IPS-18a (cell line): ENCODE data around the gene NT5C1A.

Experiments
- H3K27ac ChIP-seq: one replicate; pipeline ENCODE4 v1.5.1; 2013; ENCODE audit warnings: low read length
- H3K27me3 ChIP-seq: one replicate; pipeline ENCODE4 v1.6.1; 2013; ENCODE audit warnings: mild to moderate bottlenecking, low read length; ENCODE audit not compliant: control insufficient read depth, insufficient read depth
- H3K36me3 ChIP-seq: one replicate; pipeline ENCODE4 v1.6.1; 2013; ENCODE audit warnings: low read depth, low read length; ENCODE audit not compliant: control insufficient read depth
- H3K4me1 ChIP-seq: one replicate; pipeline ENCODE4 v1.6.1; 2013; ENCODE audit warnings: low read depth, low read length; ENCODE audit not compliant: control insufficient read depth
- H3K4me3 ChIP-seq: one replicate; pipeline ENCODE4 v1.5.1; 2013; ENCODE audit warnings: low read length
- H3K9ac ChIP-seq: one replicate; pipeline ENCODE4 v1.6.1; 2013; ENCODE audit warnings: mild to moderate bottlenecking, low read length, moderate library complexity
- H3K9me3 ChIP-seq: one replicate; pipeline ENCODE4 v1.6.1; 2013; ENCODE audit warnings: low read depth, low read length; ENCODE audit not compliant: control insufficient read depth

The NT5C1A gene

DNA sequence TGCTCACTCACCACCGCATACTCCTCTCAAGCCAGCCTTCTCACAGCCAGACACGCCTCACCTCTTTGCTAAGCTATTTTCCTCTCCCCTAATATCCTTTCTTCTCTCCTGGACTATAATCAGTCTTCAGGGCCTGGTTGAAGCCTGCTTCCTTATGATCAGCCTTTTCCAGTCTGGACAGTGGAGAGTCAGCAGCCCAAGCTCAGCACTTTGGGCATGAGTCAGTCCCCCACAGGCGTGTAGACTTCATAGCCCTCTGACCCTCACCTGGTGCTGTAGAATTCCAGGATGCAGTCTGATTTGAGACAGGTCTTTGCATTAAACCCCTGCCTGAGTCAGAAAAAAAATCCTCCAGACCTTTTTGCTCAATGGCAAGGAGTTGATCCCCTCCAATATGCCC, 16.8 kb upstream of the NT5C1A start:
- Histone ChIP-seq H3K27ac (no peak overlapping the region), H3K9me3 (no peaks in the 10 kb centered on the region), H3K4me1 (no peaks in the 10 kb centered on the region), H3K4me3 (no peak overlapping the region), H3K27me3 (peaks cover 97% of the 10 kb centered on the region), H3K9ac (no peak overlapping the region), H3K36me3 (no peaks in the 10 kb centered on the region)

DNA sequence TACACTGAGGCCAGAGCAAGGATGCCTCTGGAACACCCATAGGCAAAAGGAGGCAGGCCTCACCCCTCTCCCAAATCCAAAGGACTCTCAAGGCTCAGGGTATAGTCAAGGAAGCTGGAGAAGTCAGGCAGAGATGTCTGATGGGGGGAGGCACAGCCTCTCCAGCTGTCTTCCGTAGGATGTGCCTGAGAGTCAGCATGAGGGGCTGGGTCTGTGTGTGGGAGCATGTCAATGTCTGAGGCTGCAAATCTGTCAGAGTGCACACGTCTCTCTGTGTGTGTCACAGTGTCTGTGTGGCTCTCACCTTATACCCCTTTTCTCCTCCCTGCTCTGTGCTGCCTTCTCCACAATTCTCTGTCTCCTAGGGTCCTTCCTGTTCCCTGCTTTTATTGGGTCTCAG, 15.3 kb upstream of the NT5C1A start:
- H3K27me3 ChIP-seq, result peaks cover 97% of the 10 kb centered on the region
- no peak overlapping the region for H3K9ac ChIP-seq

DNA sequence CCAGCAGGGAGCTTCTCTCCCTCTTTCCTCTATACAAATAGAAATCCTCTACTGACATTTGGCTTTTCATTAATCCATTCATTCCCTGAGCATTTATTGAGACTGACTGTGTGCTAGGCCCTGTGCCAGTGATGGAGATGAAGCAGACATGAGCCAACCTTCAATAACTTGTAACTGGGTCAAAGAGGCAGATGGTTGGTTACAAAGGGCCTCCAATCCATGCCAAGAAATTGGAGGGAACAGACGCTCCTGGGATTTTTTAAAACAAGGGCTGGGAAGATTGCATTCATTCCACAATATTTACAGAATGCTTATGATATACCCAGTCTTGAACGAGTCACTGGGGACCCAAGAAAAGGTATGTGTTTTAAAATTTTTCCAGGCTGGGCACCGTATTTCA, 13.2 kb upstream of the NT5C1A start:
- Histone ChIP-seq H3K36me3 (no peaks in the 10 kb centered on the region), H3K27ac (no peak overlapping the region), H3K27me3 (peaks cover 97% of the 10 kb centered on the region), H3K4me3 (no peak overlapping the region), H3K4me1 (no peaks in the 10 kb centered on the region), H3K9me3 (no peaks in the 10 kb centered on the region), H3K9ac (no peak overlapping the region)

More for the DNA sequence above, 15.3 kb upstream of the NT5C1A start:
- Histone ChIP-seq H3K36me3 (no peaks in the 10 kb centered on the region), H3K4me3 (no peak overlapping the region), H3K9me3 (no peaks in the 10 kb centered on the region), H3K4me1 (no peaks in the 10 kb centered on the region), H3K27ac (no peak overlapping the region)

DNA sequence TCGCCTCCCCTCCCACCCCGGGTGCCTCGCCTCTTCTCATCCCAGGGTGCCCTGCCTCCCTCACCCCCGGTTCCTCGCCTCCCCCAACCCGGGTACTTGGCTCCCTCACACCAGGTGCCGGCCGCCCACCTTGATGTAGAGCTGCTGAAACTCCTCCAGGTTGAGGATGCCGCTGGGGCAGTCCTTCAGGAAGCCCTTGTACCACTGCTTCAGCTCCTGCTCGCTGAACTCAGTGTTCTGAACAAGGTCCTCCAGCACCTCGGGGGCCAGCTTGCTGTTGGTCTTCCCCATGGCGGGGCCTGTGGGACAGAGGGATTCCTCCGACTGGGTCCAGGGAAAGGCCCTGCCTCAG, 12.4 kb upstream of the NT5C1A start:
- Histone ChIP-seq H3K36me3 (no peaks in the 10 kb centered on the region), H3K9ac (no peak overlapping the region), H3K27me3 (peaks cover 97% of the 10 kb centered on the region), H3K4me1 (no peaks in the 10 kb centered on the region), H3K9me3 (no peaks in the 10 kb centered on the region), H3K27ac (no peak overlapping the region), H3K4me3 (no peak overlapping the region)

DNA sequence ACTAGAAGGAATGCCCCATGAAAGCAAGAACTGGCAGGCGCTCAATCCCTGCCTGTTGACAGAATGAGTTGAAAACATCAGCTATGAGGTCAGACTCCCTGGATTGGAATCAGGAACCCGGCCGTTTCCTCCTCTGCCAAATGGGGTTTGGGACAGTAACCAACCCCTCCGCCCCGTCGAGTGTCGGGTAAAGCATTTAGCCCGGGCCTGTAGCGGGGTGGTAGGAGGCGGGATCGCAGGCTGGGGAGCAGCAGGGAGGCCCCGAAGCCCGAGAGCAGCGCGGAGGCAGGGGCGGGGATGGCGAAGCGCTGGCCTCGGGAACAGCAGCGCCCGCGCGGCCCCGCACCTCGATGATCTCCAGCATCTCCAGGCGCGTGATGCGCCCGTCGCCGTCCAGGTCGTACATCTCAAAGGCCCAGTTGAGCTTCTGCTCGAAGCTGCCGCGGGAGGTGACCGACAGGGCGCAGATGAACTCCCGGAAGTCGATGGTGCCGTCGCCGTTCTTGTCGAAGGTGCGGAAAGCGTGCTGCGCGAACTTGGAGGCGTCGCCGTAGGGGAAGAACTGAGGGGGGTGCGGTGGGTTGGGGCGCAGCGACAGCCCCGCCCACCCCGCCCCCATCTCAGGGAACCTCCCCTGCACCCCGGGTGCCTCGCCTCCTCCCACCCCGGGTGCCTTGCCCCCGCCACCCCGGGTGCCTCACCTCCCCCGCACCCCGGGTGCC, 11.8 kb upstream of the NT5C1A start:
- peaks cover 97% of the 10 kb centered on the region for H3K27me3 ChIP-seq
- H3K36me3 ChIP-seq, result no peaks in the 10 kb centered on the region
- H3K4me1 ChIP-seq, result no peaks in the 10 kb centered on the region
- H3K9me3 ChIP-seq, result no peaks in the 10 kb centered on the region
- no peak overlapping the region for H3K4me3 ChIP-seq
- no peak overlapping the region for H3K9ac ChIP-seq
- H3K27ac ChIP-seq, result no peak overlapping the region

DNA sequence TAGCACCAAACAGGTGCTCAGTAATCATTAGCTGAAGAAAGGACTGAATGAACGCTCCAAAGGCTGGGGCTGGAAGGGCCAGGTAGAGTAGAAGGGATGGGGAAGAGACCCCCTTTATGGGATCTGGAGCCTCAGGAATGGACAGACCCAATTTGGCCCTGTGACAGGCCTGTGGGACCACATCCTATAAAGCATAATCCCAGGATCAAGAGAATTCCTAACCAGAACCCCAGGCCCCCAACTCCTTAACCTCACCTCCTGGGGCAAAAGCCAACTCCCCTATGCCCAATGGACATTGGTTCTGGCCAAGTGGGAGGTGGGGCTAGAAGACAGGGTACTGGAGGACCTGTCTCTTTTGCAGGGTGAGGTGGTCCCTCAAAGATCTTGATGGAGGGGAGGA, 10.1 kb upstream of the NT5C1A start:
- Histone ChIP-seq H3K4me1 (no peaks in the 10 kb centered on the region), H3K27me3 (peaks cover 94% of the 10 kb centered on the region), H3K9ac (no peak overlapping the region), H3K36me3 (no peaks in the 10 kb centered on the region), H3K4me3 (no peak overlapping the region), H3K27ac (no peak overlapping the region), H3K9me3 (no peaks in the 10 kb centered on the region)

DNA sequence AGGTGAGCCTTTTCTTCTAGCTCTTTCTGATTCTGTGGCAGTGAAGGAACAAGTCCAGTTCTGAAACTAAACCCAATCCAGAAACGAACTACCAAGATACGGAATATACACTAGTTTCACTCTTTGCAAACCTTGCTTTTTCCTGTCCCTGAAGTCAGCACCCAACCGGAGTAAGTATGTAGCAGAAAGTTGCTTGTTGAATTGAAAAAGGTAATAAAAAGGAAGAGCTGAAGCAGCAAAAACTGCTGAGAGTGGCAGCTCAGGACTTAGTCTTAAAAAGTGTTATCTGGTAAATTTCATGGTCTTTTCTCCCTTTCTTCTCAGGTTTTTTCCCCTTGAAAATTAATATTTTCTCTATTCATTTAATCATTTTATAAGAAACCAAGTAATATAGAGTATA, 9.4 kb upstream of the NT5C1A start:
- no peaks in the 10 kb centered on the region for H3K4me1 ChIP-seq
- peaks cover 94% of the 10 kb centered on the region for H3K27me3 ChIP-seq
- no peak overlapping the region for H3K27ac ChIP-seq
- no peaks in the 10 kb centered on the region for H3K36me3 ChIP-seq
- no peak overlapping the region for H3K9ac ChIP-seq
- H3K9me3 ChIP-seq, result no peaks in the 10 kb centered on the region
- H3K4me3 ChIP-seq, result no peak overlapping the region

DNA sequence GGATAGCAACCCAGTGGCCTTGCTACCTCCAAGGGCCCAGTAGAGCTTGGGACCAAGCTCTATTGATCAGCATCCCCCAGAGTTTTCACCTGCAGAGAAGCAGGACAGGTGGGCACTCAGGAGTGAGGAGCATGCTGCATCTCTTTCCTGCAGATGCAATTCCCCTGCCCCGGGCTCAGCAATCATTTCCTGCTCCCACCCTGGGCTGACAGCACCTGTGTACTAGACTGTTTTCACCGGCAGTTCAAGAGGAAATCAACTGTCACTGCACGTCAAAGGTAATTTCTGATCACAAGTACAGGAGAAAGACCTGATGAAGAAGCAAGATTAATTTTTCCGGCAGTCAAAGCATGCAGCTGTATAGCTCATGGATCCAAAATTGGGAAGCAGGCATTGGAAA, 8.8 kb upstream of the NT5C1A start:
- Histone ChIP-seq H3K27me3 (peaks cover 92% of the 10 kb centered on the region), H3K4me1 (no peaks in the 10 kb centered on the region), H3K9me3 (no peaks in the 10 kb centered on the region), H3K4me3 (no peak overlapping the region), H3K36me3 (no peaks in the 10 kb centered on the region), H3K9ac (no peak overlapping the region), H3K27ac (no peak overlapping the region)

DNA sequence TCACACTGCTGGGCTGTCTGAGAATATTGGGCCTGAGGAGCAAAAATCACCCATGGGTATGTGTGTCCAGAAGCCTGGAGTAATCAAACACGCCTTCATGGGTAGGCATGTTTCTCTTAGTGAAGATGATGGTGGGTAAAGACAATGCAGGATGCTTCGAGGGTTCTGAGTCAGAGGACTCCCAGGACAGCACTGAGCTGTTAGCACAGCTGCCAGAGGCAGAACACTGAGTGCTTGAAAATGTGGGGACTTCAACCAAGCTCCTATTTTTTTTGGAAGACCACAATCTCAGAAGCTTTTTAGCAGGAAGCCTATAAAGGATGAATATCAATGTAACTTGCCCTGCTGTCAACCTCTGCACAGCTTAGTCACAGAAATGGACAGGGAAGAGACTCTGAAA, 7.9 kb upstream of the NT5C1A start:
- Histone ChIP-seq H3K36me3 (no peaks in the 10 kb centered on the region), H3K4me1 (no peaks in the 10 kb centered on the region), H3K27me3 (peaks cover 93% of the 10 kb centered on the region), H3K4me3 (no peak overlapping the region), H3K9me3 (no peaks in the 10 kb centered on the region), H3K27ac (no peak overlapping the region), H3K9ac (no peak overlapping the region)

DNA sequence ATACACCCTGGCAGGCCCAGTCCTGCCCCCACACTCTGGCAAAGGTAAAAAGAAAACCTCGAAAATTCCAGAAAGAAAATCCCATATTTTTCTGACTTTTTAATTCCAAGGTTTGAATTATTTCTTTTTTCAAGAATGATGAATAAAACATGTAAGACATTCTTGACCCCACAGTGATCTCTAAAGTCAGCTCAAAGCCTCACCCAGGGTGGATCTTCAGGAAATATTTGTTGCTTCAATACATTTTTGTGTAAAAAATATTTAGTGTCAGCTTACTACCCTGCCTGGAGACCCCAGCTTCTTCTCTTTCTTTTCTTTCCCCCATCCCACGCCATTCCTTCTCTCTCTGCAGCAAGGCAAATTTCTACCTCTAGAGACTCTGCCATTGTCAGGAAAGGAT, 7.0 kb upstream of the NT5C1A start:
- Histone ChIP-seq H3K27me3 (peaks cover 93% of the 10 kb centered on the region), H3K27ac (no peak overlapping the region), H3K9ac (no peak overlapping the region), H3K4me3 (no peak overlapping the region), H3K4me1 (no peaks in the 10 kb centered on the region), H3K9me3 (no peaks in the 10 kb centered on the region), H3K36me3 (no peaks in the 10 kb centered on the region)

DNA sequence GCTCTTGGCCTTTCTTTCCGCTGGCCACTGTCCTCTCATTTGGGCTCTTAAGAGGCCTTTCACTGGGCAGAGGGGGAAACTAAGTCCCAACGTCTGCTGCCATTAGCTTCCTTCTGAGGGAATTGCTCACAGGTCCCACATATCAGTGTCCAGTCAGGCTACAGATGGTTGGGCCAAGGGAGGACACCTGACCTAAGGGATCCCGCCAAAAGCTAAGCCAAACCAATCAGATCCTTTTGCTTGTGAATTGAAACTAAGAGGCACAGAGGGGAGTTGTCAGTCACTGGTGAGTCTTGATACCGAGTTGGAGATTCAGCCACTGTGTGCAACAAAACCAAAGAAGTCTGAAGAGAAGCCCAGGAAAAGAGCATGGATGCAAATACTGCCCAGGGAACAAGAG, 5.7 kb upstream of the NT5C1A start:
- no peaks in the 10 kb centered on the region for H3K9me3 ChIP-seq
- no peaks in the 10 kb centered on the region for H3K4me1 ChIP-seq
- H3K4me3 ChIP-seq, result no peak overlapping the region
- H3K27me3 ChIP-seq, result peaks cover 93% of the 10 kb centered on the region
- no peaks in the 10 kb centered on the region for H3K36me3 ChIP-seq
- no peak overlapping the region for H3K27ac ChIP-seq
- no peak overlapping the region for H3K9ac ChIP-seq

DNA sequence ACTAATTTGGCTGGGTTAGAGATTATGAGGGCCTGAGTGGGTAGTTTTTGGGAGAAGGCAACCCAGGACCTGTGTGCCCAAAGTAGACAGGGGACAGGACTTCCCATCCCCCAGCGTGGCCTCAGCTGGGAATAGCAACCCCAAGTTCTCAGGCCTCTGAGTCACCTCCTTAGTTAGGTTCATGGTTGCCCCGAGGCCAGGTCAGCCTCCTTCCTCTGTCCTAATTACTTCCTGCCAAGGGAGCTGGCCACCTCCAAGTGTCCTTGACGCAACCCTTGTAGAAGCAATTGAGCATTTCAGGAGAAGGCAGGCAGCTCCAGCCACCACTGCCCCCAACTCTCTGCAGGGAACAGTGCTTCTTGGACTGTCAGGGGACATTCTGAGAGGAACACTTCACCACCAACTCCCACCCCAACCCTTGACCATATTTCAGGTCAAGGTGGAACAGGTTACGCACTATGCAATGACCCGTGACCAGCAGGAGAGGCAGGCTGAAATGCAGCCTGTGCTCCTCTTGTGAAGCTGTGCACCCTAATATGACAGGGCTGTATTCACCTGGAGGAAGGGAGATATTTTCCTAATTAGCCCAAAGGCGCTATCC, 5.1 kb upstream of the NT5C1A start:
- Histone ChIP-seq H3K36me3 (no peaks in the 10 kb centered on the region), H3K27me3 (peaks cover 93% of the 10 kb centered on the region), H3K4me1 (no peaks in the 10 kb centered on the region), H3K4me3 (no peak overlapping the region), H3K9ac (no peak overlapping the region), H3K27ac (no peak overlapping the region), H3K9me3 (no peaks in the 10 kb centered on the region)
